ENCODE data around the gene PSORS1C2. TPM values are rescaled to one million over a fixed set of nuclear protein-coding genes. Genes with fewer than 3 reads are reported as not detected.

Gene PSORS1C2
- total and polyA plus RNA-seq, 2 donors (not counting 3 experiments of a cell fraction or from before 2014, with no cell fraction given), result not detected

DNA sequence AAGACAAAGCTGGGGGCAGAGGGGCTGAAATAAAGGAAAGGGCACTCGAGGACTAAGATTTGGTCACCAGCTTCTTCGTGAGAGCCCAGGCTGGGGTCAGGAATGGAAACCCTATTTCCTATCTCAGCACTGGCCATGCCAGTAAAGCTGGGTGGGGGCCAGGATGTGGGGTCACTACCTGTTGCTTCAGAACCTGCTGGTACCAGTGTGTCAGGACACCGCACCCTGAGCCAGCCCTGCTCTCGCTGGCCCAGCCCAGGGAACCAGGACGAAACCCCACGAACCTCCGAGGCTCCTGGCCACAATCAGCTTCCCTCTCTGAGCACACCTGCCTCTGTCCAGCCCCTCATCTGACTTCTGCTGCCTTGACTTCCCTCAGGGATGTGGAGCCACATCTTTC is 20.7 kb downstream of the PSORS1C2 start:
- DNase-seq (ENCODE audit: low read depth, low spot score) (no peak), FAIRE-seq (no peak)
- H3K79me2 ChIP-seq (ENCODE audit: control insufficient read depth, insufficient read depth, low read length), result no peaks in the 10 kb centered on the region
- H3K4me3 ChIP-seq (replicated peaks in 1 of 3; ENCODE audit: insufficient read depth in 1 of 3, low read depth in 1 of 3, low read length in 3 of 3), result no peak overlapping the region
- intact Hi-C loops (cut with micrococcal nuclease), result no loop called here
- no peaks in the 10 kb centered on the region for H3K9me3 ChIP-seq (replicated peaks; ENCODE audit: control insufficient read depth, insufficient read depth, low read length)
- CTCF ChIA-PET, result interaction anchor here (1.5 to 8.2 kb wide), 3 partner anchors 9 to 31 kb away, joined by 3 to 102 read pairs (median 71); no protein-coding TSS in a partner anchor
- H2AFZ ChIP-seq (ENCODE audit: low read depth, low read length), result no peak overlapping the region
- BruUV-seq (replicated peaks), result no TSS peak
- H3K9ac ChIP-seq (replicated peaks; ENCODE audit: extremely low read depth, insufficient read depth, low read length), result no peak overlapping the region
- POLR2A ChIA-PET, result no interaction called here
- H3K27ac ChIP-seq (ENCODE audit: insufficient read depth, low read depth, low read length), result no peak overlapping the region
- H3K4me2 ChIP-seq (ENCODE audit: insufficient read depth, low read length), result no peak overlapping the region
- H3K36me3 ChIP-seq (ENCODE audit: control insufficient read depth in 2 of 2, extremely low read depth in 1 of 2, insufficient read depth in 2 of 2, low read length in 2 of 2), result no peaks in the 10 kb centered on the region
- H3K9me1 ChIP-seq (replicated peaks; ENCODE audit: control insufficient read depth, extremely low read depth, insufficient read depth, low read length), result no peaks in the 10 kb centered on the region
- H3K4me1 ChIP-seq (ENCODE audit: control insufficient read depth, extremely low read depth, insufficient read depth, low read length), result peaks cover 35% of the 10 kb centered on the region
- H4K20me1 ChIP-seq (replicated peaks; ENCODE audit: control insufficient read depth, extremely low read depth, insufficient read depth, low read length), result no peaks in the 10 kb centered on the region
- TF ChIP-seq JUN (IDR thresholded peaks at IDR 0.05; ENCODE audit: borderline replicate concordance, insufficient read depth, insufficient read length, low read depth), result no peak
- no peak for TF ChIP-seq MYC (IDR thresholded peaks at IDR 0.05; ENCODE audit: low read depth, low read length)
- TF ChIP-seq, protein P1, sequence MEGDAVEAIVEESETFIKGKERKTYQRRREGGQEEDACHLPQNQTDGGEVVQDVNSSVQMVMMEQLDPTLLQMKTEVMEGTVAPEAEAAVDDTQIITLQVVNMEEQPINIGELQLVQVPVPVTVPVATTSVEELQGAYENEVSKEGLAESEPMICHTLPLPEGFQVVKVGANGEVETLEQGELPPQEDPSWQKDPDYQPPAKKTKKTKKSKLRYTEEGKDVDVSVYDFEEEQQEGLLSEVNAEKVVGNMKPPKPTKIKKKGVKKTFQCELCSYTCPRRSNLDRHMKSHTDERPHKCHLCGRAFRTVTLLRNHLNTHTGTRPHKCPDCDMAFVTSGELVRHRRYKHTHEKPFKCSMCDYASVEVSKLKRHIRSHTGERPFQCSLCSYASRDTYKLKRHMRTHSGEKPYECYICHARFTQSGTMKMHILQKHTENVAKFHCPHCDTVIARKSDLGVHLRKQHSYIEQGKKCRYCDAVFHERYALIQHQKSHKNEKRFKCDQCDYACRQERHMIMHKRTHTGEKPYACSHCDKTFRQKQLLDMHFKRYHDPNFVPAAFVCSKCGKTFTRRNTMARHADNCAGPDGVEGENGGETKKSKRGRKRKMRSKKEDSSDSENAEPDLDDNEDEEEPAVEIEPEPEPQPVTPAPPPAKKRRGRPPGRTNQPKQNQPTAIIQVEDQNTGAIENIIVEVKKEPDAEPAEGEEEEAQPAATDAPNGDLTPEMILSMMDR (IDR thresholded peaks at IDR 0.05; ENCODE audit: extremely low read depth in 1 of 2, insufficient read depth in 1 of 2, low read depth in 1 of 2, low read length in 2 of 2), result no peak
- no peak for TF ChIP-seq EZH2 (IDR thresholded peaks at IDR 0.05; ENCODE audit: borderline replicate concordance, low read depth, low read length, severe bottlenecking)
- TF ChIP-seq POLR2A (IDR thresholded peaks at IDR 0.05; ENCODE audit: low read depth, low read length), result no peak
- TF ChIP-seq FOS (IDR thresholded peaks at IDR 0.05; ENCODE audit: borderline replicate concordance, insufficient read depth, low read length), result no peak
- no peak for TF ChIP-seq GATA2 (IDR thresholded peaks at IDR 0.05; ENCODE audit: insufficient read depth, insufficient read length, low read depth, low read length)
- TF ChIP-seq, protein P2, sequence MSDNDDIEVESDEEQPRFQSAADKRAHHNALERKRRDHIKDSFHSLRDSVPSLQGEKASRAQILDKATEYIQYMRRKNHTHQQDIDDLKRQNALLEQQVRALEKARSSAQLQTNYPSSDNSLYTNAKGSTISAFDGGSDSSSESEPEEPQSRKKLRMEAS (IDR thresholded peaks at IDR 0.05; ENCODE audit: insufficient read depth, insufficient read length), result no peak
- no peak for TF ChIP-seq POLR2AphosphoS5 (IDR thresholded peaks at IDR 0.05; ENCODE audit: insufficient read depth, low read depth, low read length)
- no peaks in the 10 kb centered on the region for H3K27me3 ChIP-seq (ENCODE audit: control insufficient read depth in 2 of 2, insufficient read depth in 2 of 2, low read length in 2 of 2)
- dilution Hi-C loops (cut with MboI; ENCODE audit: extremely low pct_ligation_motif_present, low sequenced_read_pairs), result no loop called here
